GM19240 (cell line): ENCODE measurements around the gene ELOB.

Source experiments
- DNase-seq: peaks from one replicate; pipeline ENCODE4 v3.0.0; 2011; ENCODE audit warnings: low spot score; ENCODE audit not compliant: insufficient read length

Gene ELOB

GRCh38 chr16:2748757-2749455, 28.2 kb downstream of the ELOB start:
- DNase-seq = no peak

DNA sequence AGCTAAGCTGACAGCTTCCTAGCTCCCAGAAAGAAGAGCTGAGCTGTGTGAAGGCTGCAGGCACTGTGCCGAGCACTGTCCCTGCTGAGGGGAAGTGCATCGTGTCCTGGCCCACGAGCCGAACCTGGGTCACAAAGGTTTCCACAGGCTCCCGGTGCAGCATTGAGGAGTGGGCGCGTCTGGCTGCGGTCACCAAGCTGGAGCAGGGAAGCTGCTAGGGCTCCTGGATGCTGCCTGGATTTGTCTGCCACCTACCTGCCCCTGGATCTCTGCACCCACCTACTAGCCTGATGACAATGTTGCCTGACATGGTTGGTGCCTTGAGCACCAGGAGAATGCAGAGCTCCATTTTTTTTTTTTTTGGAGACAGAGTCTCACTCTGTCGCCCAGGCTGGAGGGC, 31.1 kb downstream of the ELOB start:
- DNase-seq = no peak

DNA sequence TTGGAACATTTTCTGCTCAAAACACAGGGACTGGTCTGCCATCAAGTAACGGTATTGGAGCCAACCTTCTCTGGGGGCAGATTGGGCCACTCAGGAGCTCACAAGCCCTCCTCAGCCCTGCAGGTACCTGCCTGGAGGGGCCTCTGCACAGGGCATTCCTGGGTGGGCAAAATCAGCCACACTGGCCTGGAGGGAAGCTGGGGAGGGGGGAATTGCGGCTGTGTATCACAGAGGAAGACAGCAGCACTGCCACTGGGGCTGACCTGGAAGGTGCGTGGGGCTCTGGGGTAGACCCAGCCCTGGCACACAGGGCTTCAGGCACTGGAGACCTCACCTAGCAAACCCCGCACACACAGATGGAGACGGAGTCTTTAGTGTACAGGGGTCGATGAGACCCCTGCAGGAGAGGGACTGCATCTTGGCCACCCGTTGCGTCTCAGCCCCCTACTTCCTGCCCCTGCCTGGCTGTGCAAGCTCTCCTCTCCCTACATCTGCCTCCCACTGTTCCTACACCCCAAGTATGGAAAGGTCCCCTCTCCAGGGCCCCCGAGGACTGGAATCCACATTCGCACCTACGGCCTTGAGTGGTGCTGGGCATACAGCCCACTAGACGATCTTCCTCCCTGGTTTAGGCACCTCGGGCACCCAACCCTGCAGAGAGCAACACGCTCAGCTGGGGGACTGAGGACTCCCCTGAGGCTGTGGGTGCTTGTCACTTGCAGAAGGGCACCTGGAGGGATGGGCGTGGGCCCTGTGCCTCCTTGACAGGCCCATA, 31.8 kb downstream of the ELOB start:
- no peak for DNase-seq

DNA sequence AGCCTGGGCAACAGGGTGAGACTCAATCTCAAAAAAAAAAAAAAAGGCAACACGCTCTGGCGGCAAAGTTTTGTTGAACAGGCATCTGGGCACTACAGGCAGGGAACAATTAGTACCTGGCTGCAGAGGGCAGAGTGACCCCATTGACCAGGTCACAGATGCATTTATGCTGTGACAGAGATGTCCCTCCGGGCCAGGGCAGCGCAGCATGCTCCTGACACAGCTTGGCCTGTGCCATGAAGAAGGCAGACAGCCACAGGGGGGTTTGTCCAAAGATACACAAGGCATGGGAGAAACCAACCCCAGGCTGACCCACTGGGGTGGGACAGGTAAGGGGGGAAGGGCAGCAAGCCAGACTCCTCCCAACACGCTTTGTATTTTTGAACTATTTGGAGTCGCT, 32.4 kb downstream of the ELOB start:
- no peak for DNase-seq

GRCh38 chr16:2743007-2743810, 33.9 kb downstream of the ELOB start:
- DNase-seq = no peak

GRCh38 chr16:2742323-2743006, 34.6 kb downstream of the ELOB start:
- no peak for DNase-seq

- no peak for DNase-seq
These were observed 35.9 kb downstream of the ELOB start for GRCh38 chr16:2741168-2741567.

DNA sequence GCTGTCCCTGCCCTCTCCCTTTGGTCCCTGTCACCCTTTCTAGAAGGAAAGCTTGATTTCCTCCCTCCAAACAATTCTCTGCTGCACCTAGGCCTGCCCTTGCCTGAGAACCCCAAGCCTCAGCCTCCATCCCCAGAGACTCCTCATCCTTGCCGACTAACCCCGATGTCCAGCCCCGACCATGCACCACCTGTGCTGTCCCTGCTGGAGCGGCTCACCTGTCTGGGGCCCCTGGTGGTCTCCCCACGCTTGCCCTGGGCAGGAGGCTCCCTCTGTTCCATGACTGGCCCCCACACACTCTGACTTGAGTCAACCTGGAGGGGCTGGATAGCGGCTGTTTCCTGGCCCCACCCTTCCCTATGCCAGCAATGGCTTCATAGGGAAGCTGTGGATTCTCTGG, 36.6 kb downstream of the ELOB start:
- no peak for DNase-seq

- no peak for DNase-seq
These were observed 37.3 kb downstream of the ELOB start for GRCh38 chr16:2739625-2740430.

- no peak for DNase-seq
These were observed 38.5 kb downstream of the ELOB start for GRCh38 chr16:2738615-2739014.

DNA sequence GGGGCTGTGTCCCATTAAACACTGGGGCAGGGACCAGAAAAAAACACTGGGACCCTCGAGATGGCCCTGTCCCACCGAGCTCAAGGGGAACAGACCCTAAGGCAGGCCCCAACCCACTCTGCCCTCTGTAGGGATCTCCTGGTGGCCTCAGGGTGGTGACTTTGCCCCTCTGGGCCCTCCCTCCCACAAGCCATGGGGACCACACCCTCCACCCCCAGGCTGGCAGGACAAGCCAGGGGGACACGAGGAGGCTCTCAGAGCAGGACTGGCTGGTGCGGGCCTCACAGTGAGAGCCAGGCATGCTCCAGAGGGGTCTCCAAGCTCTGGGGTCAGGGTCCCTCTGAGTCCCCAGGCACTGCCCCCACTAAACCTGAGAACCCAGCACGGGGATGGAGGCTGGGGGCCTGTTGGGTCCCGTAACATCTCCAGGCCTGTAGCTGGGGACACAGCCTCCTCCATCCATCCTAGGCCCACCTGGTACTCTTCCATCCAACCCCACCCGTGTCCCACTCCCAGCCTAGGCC, 39.1 kb downstream of the ELOB start:
- DNase-seq = no peak

GRCh38 chr16:2737238-2737605, 39.9 kb downstream of the ELOB start:
- no peak for DNase-seq

DNA sequence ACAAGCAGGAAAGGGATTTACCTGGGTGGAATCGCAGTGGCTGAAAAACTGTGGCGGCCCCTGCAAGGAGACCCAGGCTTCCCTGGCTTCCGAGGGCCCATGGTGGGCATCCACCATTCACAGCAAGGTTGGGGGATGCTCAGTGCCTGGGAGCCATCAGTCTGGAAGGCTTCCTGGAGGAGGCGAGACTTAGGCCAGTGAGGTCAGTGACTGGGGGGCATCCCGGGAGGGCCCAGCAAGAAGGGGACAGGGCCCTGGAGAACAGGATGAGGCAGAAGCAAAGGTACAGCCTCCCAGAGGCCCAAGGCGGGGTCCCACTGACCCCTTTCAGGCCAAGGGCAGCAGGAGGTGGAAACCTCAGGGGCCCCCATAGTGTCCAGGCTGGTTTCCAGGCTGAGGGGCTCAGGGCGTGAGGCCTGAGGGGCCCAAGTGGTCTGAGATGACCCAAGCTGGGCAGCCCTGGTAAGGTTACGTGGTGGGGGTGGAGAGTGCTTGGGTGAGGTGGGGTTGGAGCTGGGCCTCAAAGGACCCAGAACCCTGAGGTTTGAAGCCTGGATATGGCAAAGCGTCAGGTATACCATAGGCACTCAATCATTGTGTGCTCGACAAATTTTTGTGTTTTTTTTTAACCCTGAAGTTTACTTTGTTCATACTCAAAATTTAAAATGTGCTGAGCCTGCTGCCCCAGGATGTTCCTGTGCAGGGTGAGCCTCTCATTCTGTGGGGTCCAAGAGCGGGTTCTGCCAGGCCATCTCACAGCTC, 40.4 kb downstream of the ELOB start:
- no peak for DNase-seq

GRCh38 chr16:2734844-2735515, 42.1 kb downstream of the ELOB start:
- no peak for DNase-seq

- DNase-seq = no peak
These were observed 49.0 kb downstream of the ELOB start for GRCh38 chr16:2728034-2728433.

- no peak for DNase-seq
These were observed 50.2 kb downstream of the ELOB start for GRCh38 chr16:2726923-2727322.

GRCh38 chr16:2724816-2725348, 52.2 kb downstream of the ELOB start:
- no peak for DNase-seq

GRCh38 chr16:2724088-2724676, 52.9 kb downstream of the ELOB start:
- DNase-seq = no peak
